NCI-H2196 (cell line): Measurements from ENCODE around the gene CEACAM19.
"Not testable (repeated sequence)": the region's sequence is repeated elsewhere in the genome, so short reads cannot be mapped to it uniquely, and the experiment has no call there.

Experiments
- DNase-seq: peaks from one replicate; lab custom pipeline; 2025; ENCODE audit not compliant: unreplicated experiment; lab: John Stamatoyannopoulos, UW

The CEACAM19 gene

DNA sequence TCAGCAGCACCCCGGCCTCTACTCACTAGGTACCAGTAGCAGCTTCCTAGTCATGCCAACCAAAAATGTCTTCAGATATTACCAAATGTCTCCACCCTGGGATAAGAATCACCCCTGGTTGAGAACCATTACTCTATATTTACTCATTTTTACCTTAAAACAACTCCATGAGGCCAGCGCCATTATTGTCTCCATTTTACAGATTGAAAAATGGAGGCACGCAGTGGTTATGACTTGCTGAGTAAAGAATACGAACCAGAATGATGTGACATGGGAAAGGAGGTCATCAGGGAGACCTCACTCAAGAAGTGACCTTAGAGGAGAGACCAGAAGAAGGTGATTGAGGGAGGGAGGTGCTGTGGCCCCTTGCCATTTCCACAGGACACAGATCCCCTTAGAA, 2.2 kb downstream of the CEACAM19 start:
- DNase-seq, result no peak

DNA sequence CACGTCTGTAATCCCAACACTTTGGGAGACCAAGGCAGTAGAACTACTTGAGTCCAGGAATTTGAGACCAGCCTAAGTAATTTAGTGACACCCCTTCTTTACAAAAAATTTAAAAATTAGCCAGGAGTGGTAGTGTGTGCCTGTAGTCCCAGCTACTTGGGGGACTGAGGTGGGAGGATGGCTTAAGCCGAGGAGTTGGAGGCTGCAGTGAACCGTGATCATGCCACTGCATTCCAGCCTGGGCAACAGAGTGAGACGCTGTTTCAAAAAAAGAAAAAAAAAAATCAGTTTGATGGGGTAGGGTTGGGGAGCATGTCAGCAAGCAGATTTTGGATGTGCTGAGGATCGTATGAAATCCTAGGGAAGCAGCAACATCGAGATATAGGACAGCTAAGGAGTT, 4.2 kb downstream of the CEACAM19 start:
- no peak for DNase-seq

DNA sequence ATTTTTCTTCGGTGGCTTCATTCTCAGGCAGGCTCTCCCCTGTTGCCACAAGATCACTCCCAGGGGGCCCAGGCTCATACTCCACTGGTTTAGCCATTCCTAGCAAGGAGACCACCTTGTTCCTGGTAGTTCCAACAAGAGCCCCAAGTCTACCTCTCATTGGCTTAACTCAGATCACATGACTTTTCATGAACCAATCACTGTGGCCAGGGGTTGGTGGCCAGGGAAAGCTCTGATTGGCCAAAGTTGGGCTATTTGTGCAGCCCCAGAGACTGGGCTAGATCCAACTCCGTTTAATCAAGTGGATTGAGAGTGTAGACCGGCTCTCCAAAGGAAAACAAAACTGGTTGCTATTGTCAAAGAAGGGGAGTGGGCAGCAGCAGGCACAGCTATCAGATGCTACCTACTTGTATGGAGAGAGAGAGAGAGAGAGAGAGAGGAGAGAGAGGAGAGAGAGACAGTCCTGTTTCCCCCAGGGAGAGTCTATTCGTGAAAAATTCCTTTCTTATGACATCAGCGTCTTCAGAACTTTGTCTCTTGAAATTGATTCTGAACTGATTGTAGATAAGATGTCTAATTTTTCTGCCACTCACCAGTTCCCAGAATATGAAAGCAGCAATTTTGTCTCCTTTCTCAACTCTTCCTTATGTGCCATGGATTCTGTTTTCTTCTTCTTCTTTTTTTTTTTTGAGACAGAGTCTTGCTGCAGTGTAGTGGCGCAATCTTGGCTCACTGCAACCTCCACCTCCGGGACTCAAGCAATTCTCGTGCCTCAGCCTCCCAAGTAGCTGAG, 5.9 kb downstream of the CEACAM19 start:
- DNase-seq, result no peak

DNA sequence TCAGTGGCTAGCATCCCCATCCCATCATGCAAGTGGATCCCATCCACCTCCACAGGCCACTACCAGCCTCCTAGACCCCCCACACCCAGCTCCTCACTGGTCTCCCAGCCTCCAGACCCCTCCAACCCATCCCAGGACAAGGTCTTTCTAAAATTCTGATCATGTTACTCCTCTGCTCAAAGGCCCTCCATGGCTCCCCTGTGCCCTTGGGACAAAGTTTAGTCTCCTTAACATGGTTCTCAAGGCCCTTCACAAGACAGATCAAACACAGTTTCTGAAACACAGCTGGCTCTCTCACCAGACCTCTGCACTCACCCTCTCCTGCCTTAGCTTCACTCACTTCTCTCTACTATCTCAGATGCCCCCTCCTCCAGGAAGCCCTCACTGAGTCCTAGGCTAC, 9.3 kb downstream of the CEACAM19 start:
- no peak for DNase-seq

DNA sequence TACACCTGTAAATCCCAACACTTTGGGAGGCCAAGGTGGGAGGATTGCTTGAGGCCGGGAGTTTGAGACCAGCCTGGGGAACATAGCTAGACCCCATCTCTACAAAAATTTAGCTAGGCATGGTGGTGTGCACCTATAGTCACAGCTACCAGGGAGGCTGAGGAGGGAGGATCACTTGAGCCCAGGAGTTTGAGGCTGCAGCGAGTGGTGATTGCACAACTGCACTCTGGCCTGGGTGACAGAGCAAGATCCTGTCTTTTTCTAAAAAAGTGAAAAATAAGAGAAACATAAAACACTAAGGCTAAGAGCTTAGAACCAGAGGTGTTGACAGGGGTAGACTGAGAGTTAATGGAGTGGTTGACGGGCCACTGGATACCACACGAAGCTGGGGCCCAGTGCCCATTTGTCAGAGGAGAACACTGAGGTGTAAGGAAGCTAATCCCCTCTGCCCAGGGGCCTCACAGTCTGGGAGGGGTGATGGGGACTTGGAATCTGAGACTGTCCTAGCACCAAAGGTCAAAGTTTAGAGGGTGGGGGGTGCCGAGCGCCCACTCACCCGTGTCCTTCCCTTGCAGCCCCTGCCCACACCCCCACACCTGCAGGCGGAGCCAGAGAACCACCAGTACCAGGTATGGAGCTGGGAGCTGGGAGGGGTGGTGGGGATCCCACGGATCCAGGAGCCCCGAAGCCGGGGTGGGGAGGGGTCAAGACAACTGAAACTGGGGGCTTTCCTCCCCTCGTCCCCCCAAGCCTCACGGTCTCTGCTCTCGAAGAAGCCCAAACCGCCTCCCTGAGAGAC, 10.9 kb downstream of the CEACAM19 start:
- DNase-seq, result no peak

DNA sequence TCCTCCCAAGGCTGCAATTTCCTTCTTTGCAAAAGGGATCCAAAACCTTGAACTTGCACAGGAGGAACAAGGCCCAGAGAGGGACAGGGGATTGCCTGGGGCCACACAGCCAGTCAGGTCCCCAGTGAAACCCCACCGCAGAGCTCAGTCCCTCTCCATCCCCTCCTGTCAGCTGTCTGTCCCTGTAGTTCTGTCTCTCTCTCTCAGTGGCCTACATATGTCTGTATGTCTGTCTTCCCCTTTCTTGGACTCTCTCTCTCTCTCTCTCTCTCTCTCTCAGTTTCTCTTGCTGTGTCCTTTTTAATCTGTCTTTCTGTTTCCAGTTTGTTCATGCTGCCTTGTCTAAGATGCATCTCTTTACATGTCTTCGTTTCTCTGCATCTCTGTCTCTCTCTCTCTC, 11.5 kb downstream of the CEACAM19 start:
- no peak for DNase-seq

DNA sequence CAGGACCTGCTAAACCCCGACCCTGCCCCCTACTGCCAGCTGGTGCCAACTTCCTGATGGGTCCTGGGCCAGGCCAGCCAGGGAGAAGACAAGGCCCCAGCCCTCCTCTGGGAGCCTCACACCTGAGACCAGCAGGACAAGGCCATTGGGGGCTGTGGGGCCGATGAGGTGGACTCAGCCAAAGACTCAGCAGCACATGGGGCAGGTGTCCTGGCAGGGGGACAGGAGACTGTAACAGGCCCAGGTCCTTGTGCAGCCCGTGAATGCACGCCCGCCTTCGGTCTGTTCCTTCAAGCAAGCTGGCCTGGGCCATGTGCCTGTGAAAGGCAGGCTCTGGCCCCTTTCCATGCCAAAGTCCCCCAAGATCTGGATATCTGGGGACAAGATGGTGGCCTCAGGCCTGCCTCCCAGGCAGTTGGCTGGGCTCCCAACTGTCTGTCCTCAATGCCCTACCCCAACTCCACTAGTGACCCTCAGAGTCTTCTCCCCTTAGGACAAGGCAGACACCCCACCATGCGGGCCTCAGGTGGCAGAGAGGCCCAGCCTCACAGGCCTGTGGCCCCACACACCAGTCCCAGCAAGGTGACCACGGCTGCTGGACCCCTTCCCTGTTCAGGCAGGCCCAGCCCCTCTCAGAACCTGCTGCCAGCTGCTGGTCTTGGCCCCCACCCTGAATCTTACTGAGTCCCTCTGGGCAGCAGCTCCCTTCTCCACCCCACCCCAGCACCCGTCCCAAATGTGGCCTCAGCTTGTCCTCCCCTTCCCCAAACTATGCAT, 12.3 kb downstream of the CEACAM19 start:
- no peak for DNase-seq

DNA sequence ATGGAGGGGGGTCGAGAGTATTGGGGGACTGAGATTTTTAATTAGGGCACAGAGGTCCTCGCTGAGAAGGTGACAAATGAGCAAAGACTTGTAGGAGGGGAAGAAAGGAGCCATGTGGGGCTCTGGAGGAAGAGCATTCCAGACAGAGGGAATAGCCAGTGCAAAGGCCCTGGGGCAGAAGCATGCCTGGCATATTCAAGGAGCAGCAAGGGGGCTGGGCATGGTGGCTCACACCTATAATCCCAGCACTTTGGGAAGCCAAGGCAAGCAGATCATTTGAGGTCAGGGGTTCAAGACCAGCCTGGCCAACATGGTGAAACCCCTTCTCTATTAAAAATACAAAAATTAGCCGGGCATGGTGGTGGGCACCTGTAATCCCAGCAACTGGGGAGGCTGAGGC, 13.1 kb downstream of the CEACAM19 start:
- not testable (repeated sequence) for DNase-seq

DNA sequence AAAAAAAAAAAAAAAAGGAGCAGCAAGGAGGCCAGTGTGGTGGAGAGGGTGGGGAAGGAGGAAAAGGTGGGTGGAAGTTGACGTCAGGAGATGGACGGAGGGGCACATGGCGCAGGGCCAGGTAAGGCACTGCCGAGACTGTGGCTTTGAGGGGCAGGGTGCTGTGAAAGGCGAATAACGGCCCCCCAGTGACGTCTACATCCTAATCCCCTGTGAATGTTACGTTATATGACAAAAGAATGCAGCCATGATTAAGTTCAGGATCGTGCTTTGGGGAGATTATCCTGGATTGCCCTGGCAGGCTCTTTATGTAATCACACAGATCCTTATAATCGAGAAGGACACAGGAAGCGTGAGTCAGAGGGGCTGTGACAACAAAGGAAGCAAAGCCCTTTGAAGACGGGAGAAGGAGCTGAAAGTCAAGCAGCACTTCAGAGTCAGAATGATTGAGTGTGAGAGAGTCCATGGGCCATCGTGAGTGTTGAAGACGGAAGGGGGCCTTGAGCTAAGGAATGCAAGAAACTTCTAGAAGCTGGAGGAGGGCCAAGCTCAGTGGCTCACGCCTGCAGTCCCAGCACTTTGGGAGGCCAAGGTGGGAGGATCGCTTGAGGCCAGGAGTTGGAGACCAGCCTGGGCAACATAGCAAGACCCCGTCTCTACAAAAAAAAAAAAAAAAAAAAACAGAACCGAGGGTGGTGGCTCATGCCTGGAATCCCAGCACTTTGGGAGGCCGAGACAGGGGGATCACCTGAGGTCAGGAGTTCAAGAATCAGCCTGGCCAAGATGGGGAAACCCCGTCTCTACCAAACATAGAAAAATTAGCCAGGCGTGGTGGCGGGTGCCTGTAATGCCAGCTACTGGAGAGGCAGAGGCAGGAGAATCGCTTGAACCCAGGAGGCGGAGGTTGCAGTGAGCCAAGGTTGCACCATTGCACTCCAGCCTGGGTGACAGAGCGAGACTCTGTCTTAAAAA, 13.9 kb downstream of the CEACAM19 start:
- DNase-seq, result no peak

DNA sequence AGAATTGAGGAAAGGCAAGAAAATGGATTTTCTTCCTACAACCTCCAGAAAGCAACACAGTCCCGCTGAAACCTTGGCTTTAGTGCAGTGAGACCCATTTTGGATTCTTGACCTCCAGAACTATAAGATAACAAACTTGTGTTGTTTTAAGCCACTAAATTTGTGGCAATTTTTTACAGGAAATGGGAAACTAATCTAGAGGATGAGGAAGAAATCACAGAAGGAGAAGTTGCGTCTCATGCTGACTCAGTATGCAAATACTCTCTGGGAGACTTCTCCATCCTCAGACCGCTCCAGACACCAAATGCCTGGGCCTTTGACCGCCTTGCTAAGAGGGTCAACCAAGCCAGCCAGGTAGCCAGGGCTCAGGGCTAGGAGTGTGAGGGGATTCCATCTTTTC, 14.6 kb downstream of the CEACAM19 start:
- DNase-seq, result no peak

DNA sequence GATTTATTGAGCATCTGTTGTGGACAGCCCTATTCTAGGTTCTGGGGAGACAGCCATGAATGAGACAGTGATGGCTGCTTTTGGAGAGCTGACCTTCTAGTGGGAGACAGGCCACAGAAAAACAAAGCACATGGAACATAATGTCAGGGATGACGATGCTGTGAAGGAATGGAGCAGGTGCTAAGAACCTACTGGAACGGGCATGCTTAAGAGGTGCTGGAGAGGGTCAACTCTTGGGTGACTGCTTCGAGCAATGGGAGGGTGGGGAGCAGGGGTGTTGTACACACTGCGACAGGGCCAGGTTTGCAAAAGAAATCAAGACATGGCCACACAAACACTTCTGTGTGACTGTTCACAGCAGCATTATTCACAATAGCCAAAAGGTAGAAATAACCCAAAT, 15.6 kb downstream of the CEACAM19 start:
- no peak for DNase-seq

DNA sequence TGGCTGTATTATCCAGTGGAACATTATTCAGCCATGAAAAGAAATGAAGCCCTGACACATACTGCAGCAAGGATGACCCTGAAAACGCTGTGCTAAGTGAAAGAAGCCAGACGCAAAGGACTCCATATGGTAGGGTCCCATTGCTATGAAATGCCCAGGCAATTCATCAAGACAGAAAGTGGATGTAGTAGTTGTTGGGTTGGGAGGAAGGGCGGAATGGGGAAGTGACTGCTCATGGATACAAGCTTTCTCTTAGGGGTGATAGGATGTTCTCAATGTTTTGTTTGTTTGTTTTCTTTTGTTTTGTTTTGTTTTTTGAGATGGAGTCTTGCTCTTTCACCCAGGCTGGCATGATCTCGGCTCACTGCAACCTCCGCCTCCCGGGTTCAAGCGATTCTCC, 16.6 kb downstream of the CEACAM19 start:
- DNase-seq, result no peak

DNA sequence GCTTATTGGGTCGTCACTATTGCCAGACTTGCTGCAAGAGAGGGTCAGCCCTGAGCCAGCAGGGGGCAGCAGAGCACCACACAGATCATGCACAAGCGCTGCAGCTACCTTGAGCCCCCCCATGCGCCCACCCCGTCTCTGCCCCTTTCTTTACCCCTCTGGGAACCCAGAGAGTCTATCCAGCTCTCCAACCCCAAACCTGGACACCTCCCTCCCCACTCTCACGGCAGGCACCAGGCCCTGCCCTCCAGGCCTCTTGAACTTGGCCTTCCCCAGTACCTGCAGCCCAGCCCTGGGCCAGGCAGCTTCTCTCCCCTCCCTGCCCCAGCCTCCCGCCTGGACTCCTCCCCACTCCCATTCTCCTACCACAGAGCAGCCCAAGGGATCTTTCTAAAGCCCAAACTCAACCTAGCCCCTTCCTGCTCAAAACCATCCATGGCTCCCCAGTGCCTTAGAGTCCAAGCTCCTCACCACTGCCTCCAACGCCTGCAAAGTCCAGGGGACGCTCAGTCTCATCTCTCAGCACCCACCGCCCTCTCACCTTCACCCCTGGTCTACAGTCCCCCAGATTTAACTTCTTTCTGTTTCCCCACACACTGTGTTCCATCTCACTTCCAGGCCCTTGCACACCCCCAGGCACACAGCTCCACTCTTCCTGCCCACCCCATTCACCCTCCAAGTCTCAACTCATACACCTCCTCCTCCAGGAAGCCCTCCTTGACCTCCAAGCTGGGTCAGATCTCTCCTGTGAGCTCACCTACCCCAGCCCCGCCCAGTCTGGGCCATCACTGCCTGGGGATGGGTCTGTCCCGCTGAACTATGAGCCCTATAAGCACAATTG, 18.2 kb downstream of the CEACAM19 start:
- DNase-seq, result peak; percentile 70

DNA sequence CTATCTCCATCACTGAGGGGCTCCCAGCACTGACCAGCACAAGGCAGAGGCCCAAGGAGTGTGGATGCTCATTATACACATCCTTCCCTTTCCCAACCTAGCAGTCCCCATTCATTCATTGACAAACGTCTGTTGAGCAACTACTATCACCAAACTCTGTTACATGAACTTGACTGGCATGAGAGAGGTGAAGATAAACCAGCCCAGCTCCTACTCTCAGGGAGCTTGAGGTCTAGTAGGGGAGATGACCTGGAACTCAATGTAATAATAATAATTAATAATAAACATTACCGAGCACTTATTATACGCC, 18.8 kb downstream of the CEACAM19 start:
- DNase-seq, result no peak

DNA sequence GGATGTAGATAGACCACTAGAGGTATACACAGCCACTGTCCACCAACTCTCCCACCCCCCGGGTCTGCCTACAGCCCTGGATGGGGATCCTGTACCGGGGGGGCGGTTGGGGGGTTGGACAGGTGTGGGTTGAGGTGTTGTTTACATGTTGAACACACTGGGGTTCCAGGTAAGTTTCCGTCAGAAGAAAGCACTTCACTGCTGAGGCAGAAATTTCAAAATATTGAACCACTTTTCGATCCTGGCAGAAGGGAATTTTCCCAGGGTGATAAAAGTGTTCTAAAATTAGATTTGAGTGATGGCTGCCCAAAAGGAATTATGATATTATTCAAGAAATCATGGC, 21.1 kb downstream of the CEACAM19 start:
- DNase-seq, result no peak

DNA sequence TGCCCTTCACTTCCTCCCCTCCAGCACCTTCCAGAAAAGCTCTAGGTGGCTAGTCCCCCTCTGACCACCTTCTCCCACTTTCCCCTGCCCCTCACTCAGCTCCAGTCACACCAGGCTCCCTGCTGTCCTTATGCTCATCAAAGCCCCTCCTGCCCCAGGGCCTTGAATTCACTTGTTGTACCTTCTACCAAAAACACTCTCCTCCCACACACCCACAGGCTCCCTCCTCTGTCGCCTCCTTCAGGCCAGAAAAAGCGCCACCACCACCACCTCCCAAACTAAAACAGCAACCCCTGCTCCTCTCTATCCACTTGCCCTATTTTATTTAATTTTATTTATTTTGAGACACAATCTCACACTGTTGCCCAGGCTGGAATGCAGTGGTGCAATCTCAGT, 22.9 kb downstream of the CEACAM19 start:
- DNase-seq, result no peak

DNA sequence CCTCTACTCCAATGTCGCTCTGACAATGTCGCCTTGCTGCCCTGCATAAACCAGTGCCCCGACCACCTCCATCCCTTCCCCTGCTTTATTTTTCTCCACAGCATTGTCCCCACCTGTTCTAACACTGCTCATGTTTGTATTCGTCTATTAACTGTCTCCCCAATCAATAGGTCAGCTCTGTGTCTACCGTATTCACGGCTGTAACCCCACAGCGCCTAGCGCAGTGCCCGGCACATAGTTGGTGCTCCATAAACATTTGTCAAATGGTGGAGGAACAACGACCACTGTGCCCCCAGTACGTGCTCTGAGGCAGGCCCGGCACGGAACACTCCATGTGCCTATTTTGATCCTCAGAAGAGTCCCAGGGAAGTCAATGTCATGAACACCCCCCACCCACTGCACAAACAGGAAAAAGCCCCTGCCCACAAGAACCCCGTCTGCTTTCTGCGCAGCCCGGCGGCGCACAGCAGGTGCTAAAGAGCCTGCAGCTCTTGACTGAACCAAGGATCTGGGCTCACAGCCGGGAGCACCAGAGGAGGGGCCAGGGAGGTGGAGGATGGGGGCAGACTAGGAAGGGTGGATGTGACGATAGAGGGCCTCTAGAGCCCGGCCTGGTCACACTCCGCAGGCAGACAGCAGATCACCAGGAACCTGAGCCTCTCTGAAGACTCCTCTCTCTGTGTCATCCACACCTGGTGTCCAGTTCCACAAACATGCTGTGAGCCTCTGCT, 25.8 kb downstream of the CEACAM19 start:
- peak; percentile 46 for DNase-seq

DNA sequence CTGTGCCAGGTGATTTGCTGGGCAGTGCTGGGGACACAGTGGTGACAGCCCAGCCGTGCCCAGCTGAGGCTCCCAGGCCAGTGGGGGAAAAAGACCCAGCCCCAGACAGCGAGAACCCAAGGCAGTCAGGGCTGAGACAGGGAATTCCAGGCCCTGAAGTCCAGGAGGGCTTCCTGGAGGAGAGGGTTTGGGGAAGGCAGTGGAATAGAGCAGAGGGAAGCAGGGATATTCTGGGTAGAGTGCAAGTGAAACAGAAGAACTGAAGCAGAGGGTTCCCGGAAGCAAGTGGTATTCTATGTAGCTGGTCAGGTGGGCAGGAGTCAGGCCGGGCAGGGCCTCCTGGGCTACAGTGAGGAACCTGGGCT, 26.4 kb downstream of the CEACAM19 start:
- DNase-seq, result no peak

DNA sequence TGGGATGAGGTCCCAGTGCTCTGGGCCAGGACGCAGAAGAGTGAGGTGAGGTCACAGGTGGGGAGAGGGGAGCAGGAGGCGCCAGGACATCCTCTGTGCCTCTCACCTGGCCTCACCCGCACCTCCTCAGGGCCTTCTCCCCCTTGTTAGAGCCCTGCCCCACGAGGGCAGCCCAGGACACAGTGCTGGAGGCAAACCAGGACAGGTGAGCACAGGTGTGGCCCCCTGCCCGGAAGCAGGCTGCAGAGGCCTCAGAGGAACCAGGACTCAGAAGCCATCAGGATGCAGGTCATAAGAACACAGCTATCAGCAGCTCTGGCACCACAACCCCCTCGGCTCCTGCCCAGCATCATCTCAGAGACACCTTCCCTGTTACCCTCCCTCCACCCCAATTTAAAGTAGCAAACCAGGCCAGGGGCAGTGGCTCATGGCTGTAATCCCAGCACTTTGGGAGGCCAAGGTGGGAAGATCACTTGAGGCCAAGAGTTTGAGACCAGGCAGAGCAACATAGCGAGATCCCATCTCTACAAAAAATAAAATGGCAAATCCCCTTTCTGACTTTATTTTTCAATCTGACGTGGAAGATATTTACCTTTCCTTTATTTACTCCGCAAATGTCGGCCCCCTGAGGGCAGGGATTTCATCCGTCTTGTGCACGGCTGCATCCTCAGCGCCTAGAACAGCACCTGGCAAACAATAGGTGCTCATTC, 27.4 kb downstream of the CEACAM19 start, which contains the start of gene CEACAM16:
CEACAM16 (plus strand) TSS at position 660 of the 710 bp plus-strand sequence. CDS start 2,306 bp downstream, outside the sequence.
- no peak for DNase-seq
